Muscle layer of duodenum (tissue), 2 donors: Measurements from ENCODE around the gene LINGO3.

Source experiments
- H3K27ac ChIP-seq: one replicate; pipeline ENCODE4 v1.7.0; 2013; ENCODE audit warnings: mild to moderate bottlenecking, low read length
- H3K27me3 ChIP-seq: one replicate; pipeline ENCODE4 v1.7.0; 2013; ENCODE audit warnings: low read depth, mild to moderate bottlenecking, control low read depth, low read length
- H3K36me3 ChIP-seq, 2 donors: one replicate each; pipeline ENCODE4 v1.7.0; 2013; ENCODE audit warnings: low read length in 2 of 2, control low read depth in 1 of 2, mild to moderate bottlenecking in 1 of 2; ENCODE audit not compliant: insufficient read depth in 2 of 2, control insufficient read depth in 1 of 2
- H3K4me1 ChIP-seq, 2 donors: one replicate each; pipeline ENCODE4 v1.7.0; 2013; ENCODE audit warnings: low read length in 2 of 2, mild to moderate bottlenecking in 2 of 2, control low read depth in 1 of 2, moderate library complexity in 1 of 2; ENCODE audit not compliant: insufficient read depth in 2 of 2, control insufficient read depth in 1 of 2
- H3K4me3 ChIP-seq, 2 donors: one replicate each; pipeline ENCODE4 v1.7.0; 2013; ENCODE audit warnings: low read length in 2 of 2, low read depth in 1 of 2, mild to moderate bottlenecking in 1 of 2
- H3K9me3 ChIP-seq, 2 donors: one replicate each; pipeline ENCODE4 v1.7.0; 2013; ENCODE audit warnings: low read length in 2 of 2, control low read depth in 1 of 2, mild to moderate bottlenecking in 1 of 2; ENCODE audit not compliant: control insufficient read depth in 1 of 2
- donor health status: healthy.

The LINGO3 gene

DNA sequence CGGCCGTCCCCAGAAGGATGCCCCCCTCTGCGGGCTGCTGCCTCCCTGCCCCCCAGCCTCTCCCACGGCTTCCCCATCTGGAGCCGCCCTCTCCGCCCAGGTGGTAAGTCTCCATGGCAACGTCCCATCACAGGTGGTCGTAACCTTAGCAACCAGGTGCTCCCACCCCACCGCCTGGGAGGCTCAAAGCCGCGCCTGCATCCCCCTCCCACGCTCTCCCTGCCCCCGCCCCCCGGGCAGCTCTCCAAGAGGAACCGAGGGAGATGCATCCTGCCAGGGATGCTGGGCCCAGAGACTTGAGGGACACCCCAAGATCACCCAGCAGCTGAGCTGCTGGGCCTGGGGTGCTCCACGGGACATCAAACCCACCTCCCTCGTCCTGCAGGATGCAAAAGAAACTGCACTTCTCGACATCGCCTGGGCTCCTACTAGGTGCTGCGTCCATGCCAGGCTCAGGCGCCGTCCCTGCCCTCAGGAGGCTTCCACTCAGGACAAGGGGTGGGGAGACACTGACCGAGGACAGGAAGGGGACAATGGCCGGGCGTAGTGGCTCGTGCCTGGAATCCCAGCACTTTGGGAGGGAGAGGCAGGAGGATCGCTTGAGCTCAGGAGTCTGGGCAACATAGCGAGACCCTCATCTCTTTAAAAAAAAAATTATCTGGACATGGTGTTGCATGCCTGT, 5.0 kb upstream of the LINGO3 start:
- Histone ChIP-seq H3K27me3 (peaks cover 6% of the 10 kb centered on the region), H3K27ac (no peak overlapping the region), H3K4me1 (peaks cover 0 to 4% of the 10 kb centered on the region in 2 donors), H3K9me3 (peaks cover 4 to 5% of the 10 kb centered on the region in 2 donors), H3K36me3 (no peaks in the 10 kb centered on the region), H3K4me3 (no peak overlapping the region)

GRCh38 chr19:2311093-2311492, 3.1 kb upstream of the LINGO3 start:
- peaks cover 4 to 5% of the 10 kb centered on the region in 2 donors for H3K9me3 ChIP-seq
- H3K27ac ChIP-seq: no peak overlapping the region
- peaks cover 22% of the 10 kb centered on the region for H3K27me3 ChIP-seq
- H3K36me3 ChIP-seq: no peaks in the 10 kb centered on the region
- no peak overlapping the region for H3K4me3 ChIP-seq
- peaks cover 0 to 8% of the 10 kb centered on the region in 2 donors for H3K4me1 ChIP-seq

DNA sequence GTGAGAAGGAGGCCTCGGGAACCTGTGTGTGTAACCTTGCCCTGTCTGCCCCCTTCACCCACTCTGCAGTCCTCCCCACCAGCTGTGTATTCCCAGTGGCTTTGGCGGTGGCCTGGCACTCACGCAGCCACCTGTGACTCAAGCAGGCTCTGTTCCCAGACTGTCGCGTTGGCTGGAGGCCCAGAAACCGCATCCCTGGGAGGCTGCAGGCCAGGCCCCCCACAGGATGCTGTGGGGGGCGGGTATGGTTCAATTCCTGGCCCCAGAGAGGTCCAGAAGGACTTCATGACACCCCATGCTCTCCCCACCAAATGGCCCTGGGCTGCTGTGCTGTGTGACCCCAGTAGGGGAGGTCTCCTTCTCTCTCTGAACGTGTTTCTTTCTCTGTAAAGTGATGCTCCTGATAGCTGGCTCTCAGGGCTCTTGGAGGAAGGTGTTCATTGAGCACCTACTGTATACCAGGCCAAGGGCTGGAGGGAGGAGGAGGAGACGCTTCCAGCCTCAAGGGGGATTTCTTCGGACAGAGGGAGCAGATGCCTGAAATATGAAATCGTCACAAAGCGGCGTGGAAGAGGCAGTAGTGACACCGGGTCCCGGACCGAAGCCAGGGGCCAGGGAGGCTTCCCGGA, 1.9 kb upstream of the LINGO3 start:
- H3K27me3 ChIP-seq: peaks cover 24% of the 10 kb centered on the region
- no peak overlapping the region for H3K27ac ChIP-seq
- no peaks in the 10 kb centered on the region for H3K36me3 ChIP-seq
- no peak overlapping the region for H3K4me3 ChIP-seq
- peaks cover 0 to 8% of the 10 kb centered on the region in 2 donors for H3K4me1 ChIP-seq
- peaks cover 0 to under 1% of the 10 kb centered on the region in 2 donors for H3K9me3 ChIP-seq

- peaks cover 27% of the 10 kb centered on the region for H3K27me3 ChIP-seq
These were observed 389 bp downstream of the LINGO3 start for GRCh38 chr19:2307518-2308012.

GRCh38 chr19:2306971-2307370, 983 bp downstream of the LINGO3 start:
- no peak overlapping the region for H3K4me3 ChIP-seq

More at GRCh38 chr19:2307518-2308012, 389 bp downstream of the LINGO3 start:
- Histone ChIP-seq H3K9me3 (no peaks in the 10 kb centered on the region), H3K36me3 (no peaks in the 10 kb centered on the region), H3K4me1 (peaks cover 0 to 12% of the 10 kb centered on the region in 2 donors), H3K4me3 (no peak overlapping the region), H3K27ac (no peak overlapping the region)

DNA sequence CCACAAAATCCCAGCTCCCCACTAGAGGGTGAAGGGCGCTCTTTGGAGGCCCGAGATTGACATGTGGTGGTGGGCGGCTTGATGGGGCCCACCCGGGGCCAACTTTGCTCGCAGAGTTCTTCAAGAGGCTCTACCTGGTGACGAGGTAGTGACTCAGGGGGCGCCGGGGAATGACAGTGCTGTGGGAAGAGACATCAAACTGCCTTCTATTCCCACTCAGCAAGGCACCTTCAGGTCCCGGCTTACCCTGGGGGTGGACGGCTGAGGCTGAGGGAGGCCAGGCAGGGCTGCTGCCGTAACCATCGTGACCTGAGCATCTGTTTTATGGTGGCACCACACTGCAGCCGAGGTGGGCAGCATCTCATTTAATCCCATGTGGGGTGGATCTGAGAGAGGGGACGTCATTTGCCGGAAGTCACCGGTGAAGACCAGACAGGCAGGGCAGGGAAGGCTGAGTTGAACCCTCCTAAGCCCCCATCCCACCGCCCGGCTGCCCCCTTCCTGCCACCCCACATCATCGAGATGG, 1.6 kb downstream of the LINGO3 start:
- Histone ChIP-seq H3K27me3 (peaks cover 27% of the 10 kb centered on the region), H3K4me1 (peaks cover 0 to 16% of the 10 kb centered on the region in 2 donors), H3K36me3 (no peaks in the 10 kb centered on the region), H3K9me3 (no peaks in the 10 kb centered on the region), H3K27ac (no peak overlapping the region), H3K4me3 (no peak overlapping the region)

More at GRCh38 chr19:2306971-2307370, 983 bp downstream of the LINGO3 start:
- Histone ChIP-seq H3K27ac (no peak overlapping the region), H3K36me3 (no peaks in the 10 kb centered on the region), H3K4me1 (peaks cover 0 to 16% of the 10 kb centered on the region in 2 donors), H3K27me3 (peaks cover 27% of the 10 kb centered on the region), H3K9me3 (no peaks in the 10 kb centered on the region)

DNA sequence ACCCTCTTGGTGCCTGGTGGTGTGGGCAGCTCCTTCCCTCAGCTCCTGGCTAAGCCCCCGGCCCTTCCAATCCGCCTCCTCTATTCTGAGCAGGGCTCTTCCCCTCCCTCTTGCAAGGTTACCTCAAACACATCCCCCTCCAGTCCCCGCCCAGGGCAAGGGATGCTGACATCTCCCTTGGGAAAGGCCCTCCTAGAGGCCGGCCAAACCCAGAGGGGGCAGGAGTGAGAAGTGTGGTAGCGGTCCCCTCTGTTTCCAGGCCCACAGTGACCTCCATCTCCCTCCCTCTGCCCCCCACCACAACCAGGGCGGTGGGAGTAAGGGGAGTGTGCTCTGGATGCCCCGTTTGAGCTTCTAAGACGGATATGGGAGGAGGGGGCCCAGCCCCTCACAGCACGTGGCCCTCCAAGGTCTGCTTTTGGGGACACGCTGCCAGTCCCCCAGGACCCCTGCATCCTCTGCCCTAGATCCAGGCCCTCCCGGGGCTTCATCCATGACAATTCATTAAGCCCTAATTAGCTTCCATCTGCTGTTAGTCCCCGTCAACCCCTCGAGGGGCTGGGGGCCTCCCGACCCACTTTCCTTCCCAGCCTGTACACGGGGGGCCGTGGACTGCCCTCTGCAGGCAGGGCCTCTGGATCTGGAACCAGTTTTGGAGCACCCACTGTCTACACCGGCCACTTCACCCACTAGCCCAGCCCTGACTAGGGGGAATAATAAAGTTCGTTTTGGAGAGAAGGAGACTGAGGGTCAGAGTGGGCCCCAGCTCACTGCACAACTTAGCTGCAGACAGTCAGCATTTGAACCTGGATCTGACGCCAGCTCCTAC, 2.3 kb downstream of the LINGO3 start:
- Histone ChIP-seq H3K9me3 (no peaks in the 10 kb centered on the region), H3K27me3 (peaks cover 27% of the 10 kb centered on the region), H3K27ac (no peak overlapping the region), H3K4me3 (no peak overlapping the region), H3K36me3 (no peaks in the 10 kb centered on the region), H3K4me1 (peaks cover 0 to 16% of the 10 kb centered on the region in 2 donors)

DNA sequence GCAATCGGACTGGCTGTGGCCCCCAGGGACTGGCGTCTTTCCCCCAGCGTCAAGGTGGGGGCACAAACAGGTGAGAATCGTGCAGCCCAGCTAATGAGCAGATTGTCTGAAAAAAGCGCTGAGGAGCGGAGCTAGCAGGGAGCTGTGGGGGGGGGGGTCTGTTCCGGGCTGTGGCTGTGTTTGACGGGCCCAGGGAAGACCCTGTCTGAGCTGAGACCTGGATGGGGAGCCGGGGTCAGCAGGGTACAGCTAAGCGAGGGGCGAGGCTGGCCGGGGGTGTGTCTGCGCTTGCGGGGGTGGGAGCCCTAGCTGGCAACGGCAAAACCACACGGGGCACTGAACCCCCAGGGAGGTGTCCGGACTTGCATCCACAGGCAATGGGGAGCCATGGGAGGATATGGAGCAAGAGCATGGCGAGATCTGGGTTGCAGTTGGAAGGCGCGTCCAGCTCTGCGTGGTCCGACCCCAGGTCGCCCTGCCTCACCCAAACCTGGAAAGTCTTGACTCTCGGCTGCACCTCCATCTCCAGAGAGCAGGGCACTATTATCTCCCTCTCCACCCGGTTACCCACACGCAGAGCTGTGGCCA, 4.6 kb downstream of the LINGO3 start:
- Histone ChIP-seq H3K4me3 (no peak overlapping the region), H3K36me3 (no peaks in the 10 kb centered on the region), H3K27ac (no peak overlapping the region), H3K9me3 (no peaks in the 10 kb centered on the region), H3K4me1 (peaks cover 0 to 14% of the 10 kb centered on the region in 2 donors), H3K27me3 (peaks cover 21% of the 10 kb centered on the region)

- Histone ChIP-seq H3K9me3 (no peaks in the 10 kb centered on the region), H3K27ac (no peak overlapping the region), H3K4me3 (peak overlapping the region in 1 of 2 donors; percentile 32), H3K4me1 (peaks cover 0 to 10% of the 10 kb centered on the region in 2 donors), H3K36me3 (no peaks in the 10 kb centered on the region), H3K27me3 (peaks cover 19% of the 10 kb centered on the region)
These were observed 5.4 kb downstream of the LINGO3 start for GRCh38 chr19:2302319-2303210.

GRCh38 chr19:2300533-2300932, 7.4 kb downstream of the LINGO3 start:
- peaks cover 3% of the 10 kb centered on the region for H3K27me3 ChIP-seq
- H3K4me3 ChIP-seq: no peak overlapping the region
- peaks cover 0 to 8% of the 10 kb centered on the region in 2 donors for H3K4me1 ChIP-seq
- no peaks in the 10 kb centered on the region for H3K9me3 ChIP-seq
- H3K36me3 ChIP-seq: no peaks in the 10 kb centered on the region
- H3K27ac ChIP-seq: no peak overlapping the region
